ENCODE data around the gene SOCS7. TPM values are rescaled to one million over a fixed set of nuclear protein-coding genes. Genes with fewer than 3 reads are reported as not detected.

The SOCS7 gene
- total RNA-seq, 1 donor from 2014 or later, result 5.5 TPM

- no peak for DNase-seq (ENCODE audit: low read depth in 2 of 2)
Observed at GRCh38 chr17:38418693-38419507, 67.3 kb downstream of the SOCS7 start.

- no peak for DNase-seq (ENCODE audit: low read depth in 2 of 2)
Observed at GRCh38 chr17:38419508-38419981, 67.9 kb downstream of the SOCS7 start.

- DNase-seq (ENCODE audit: low read depth in 2 of 2), result no peak
Observed at GRCh38 chr17:38420518-38420917, 68.9 kb downstream of the SOCS7 start.

GRCh38 chr17:38421171-38421841 lies 69.7 kb downstream of the SOCS7 start:
- DNase-seq (ENCODE audit: low read depth in 2 of 2), result peak in 1 of 2 donors; percentile 50

- no peak for DNase-seq (ENCODE audit: low read depth in 2 of 2)
Observed at GRCh38 chr17:38421871-38422827, 70.5 kb downstream of the SOCS7 start.

GRCh38 chr17:38424297-38424972 lies 72.8 kb downstream of the SOCS7 start:
- no peak for DNase-seq (ENCODE audit: low read depth in 2 of 2)

- DNase-seq (ENCODE audit: low read depth in 2 of 2), result peak in 1 of 2 donors; percentile 25
Observed at GRCh38 chr17:38425031-38425430, 73.4 kb downstream of the SOCS7 start.

GRCh38 chr17:38425744-38426143 lies 74.1 kb downstream of the SOCS7 start:
- peak; percentile 71 to 78 for DNase-seq (ENCODE audit: low read depth in 2 of 2)

- DNase-seq (ENCODE audit: low read depth in 2 of 2), result no peak
Observed at GRCh38 chr17:38426441-38426840, 74.8 kb downstream of the SOCS7 start.

GRCh38 chr17:38427160-38427949 lies 75.7 kb downstream of the SOCS7 start:
- no peak for DNase-seq (ENCODE audit: low read depth in 2 of 2)

GRCh38 chr17:38428112-38428642 lies 76.5 kb downstream of the SOCS7 start, which contains the start of gene ARHGAP23:
Gene ARHGAP23, plus strand, starts transcription at chr17:38428464. Its CDS starts 22 bp downstream, at chr17:38428486.
- DNase-seq (ENCODE audit: low read depth in 2 of 2), result peak in 1 of 2 donors; percentile 59

- peak in 1 of 2 donors; percentile 61 for DNase-seq (ENCODE audit: low read depth in 2 of 2)
Observed at GRCh38 chr17:38428643-38429371, 77.2 kb downstream of the SOCS7 start.

- no peak for DNase-seq (ENCODE audit: low read depth in 2 of 2)
Observed at GRCh38 chr17:38429476-38430100, 77.9 kb downstream of the SOCS7 start.

GRCh38 chr17:38430316-38430715 lies 78.7 kb downstream of the SOCS7 start:
- no peak for DNase-seq (ENCODE audit: low read depth in 2 of 2)

- no peak for DNase-seq (ENCODE audit: low read depth in 2 of 2)
Observed at GRCh38 chr17:38430822-38431221, 79.2 kb downstream of the SOCS7 start.

GRCh38 chr17:38431346-38432145 lies 79.9 kb downstream of the SOCS7 start:
- no peak for DNase-seq (ENCODE audit: low read depth in 2 of 2)

- no peak for DNase-seq (ENCODE audit: low read depth in 2 of 2)
Observed at GRCh38 chr17:38434178-38434665, 82.6 kb downstream of the SOCS7 start.

- no peak for DNase-seq (ENCODE audit: low read depth in 2 of 2)
Observed at GRCh38 chr17:38435795-38436194, 84.2 kb downstream of the SOCS7 start.
